ENCODE data around the gene SIK3.

GRCh38 chr11:117081908-117082307, 16.3 kb downstream of the SIK3 start:
- no peak for TF ChIP-seq CTCF (IDR thresholded peaks at IDR 0.05; ENCODE audit: extremely low read depth in 1 of 2, insufficient read depth in 1 of 2, low read depth in 1 of 2, low read length in 2 of 2)
- TF ChIP-seq POLR2A (IDR thresholded peaks at IDR 0.05; ENCODE audit: low read depth, low read length) = no peak

Measured in endothelial cell of umbilical vein (primary cell).